HG02970 (cell line): ENCODE data around the gene SCYGR2.

Source experiments
- ATAC-seq: cut with Tn5 transposase; IDR thresholded peaks from one replicate; pipeline ENCODE4 v1.9.1; 2021; ENCODE audit warnings: mild to moderate bottlenecking, moderate library complexity, moderate number of reproducible peaks; ENCODE audit not compliant: unreplicated experiment, low FRiP score

SCYGR2 gene

GRCh38 chr2:227610123-227610522 lies 11.4 kb downstream of the SCYGR2 start:
- no peak for ATAC-seq

- ATAC-seq, result no peak
Observed at GRCh38 chr2:227612546-227613271, 14.0 kb downstream of the SCYGR2 start.

- no peak for ATAC-seq
Observed at GRCh38 chr2:227613272-227613660, 14.6 kb downstream of the SCYGR2 start.

- ATAC-seq, result no peak
Observed at GRCh38 chr2:227614246-227614645, 15.6 kb downstream of the SCYGR2 start.

GRCh38 chr2:227614740-227615139 lies 16.0 kb downstream of the SCYGR2 start, which contains the start of gene SCYGR3:
TSS of gene SCYGR3 (minus strand) at chr2:227614840. CDS start at chr2:227614840, 0 bp downstream.
- no peak for ATAC-seq

GRCh38 chr2:227615181-227615580 lies 16.5 kb downstream of the SCYGR2 start:
- no peak for ATAC-seq

- ATAC-seq, result no peak
Observed at GRCh38 chr2:227615906-227616305, 17.2 kb downstream of the SCYGR2 start.

GRCh38 chr2:227616631-227617030 lies 17.9 kb downstream of the SCYGR2 start:
- ATAC-seq, result no peak

- no peak for ATAC-seq
Observed at GRCh38 chr2:227617316-227618230, 18.9 kb downstream of the SCYGR2 start, which contains the start of gene SCYGR4. TSS of gene SCYGR4 (plus strand) at chr2:227617498. CDS start at chr2:227617498, 0 bp downstream.

GRCh38 chr2:227623226-227623625 lies 24.5 kb downstream of the SCYGR2 start:
- no peak for ATAC-seq

- no peak for ATAC-seq
Observed at GRCh38 chr2:227625420-227625819, 26.7 kb downstream of the SCYGR2 start.

GRCh38 chr2:227626580-227627151 lies 28.0 kb downstream of the SCYGR2 start:
- no peak for ATAC-seq

GRCh38 chr2:227627769-227628168 lies 29.1 kb downstream of the SCYGR2 start:
- peak; percentile 63 for ATAC-seq

GRCh38 chr2:227629435-227629834 lies 30.7 kb downstream of the SCYGR2 start:
- no peak for ATAC-seq

- no peak for ATAC-seq
Observed at GRCh38 chr2:227630322-227630721, 31.6 kb downstream of the SCYGR2 start.

GRCh38 chr2:227632827-227633226 lies 34.1 kb downstream of the SCYGR2 start:
- no peak for ATAC-seq

- no peak for ATAC-seq
Observed at GRCh38 chr2:227634201-227634600, 35.5 kb downstream of the SCYGR2 start.

- ATAC-seq, result no peak
Observed at GRCh38 chr2:227642656-227643055, 44.0 kb downstream of the SCYGR2 start.

GRCh38 chr2:227643990-227644551 lies 45.4 kb downstream of the SCYGR2 start:
- ATAC-seq, result no peak
